ENCODE measurements around the gene ZDHHC6.

DNA sequence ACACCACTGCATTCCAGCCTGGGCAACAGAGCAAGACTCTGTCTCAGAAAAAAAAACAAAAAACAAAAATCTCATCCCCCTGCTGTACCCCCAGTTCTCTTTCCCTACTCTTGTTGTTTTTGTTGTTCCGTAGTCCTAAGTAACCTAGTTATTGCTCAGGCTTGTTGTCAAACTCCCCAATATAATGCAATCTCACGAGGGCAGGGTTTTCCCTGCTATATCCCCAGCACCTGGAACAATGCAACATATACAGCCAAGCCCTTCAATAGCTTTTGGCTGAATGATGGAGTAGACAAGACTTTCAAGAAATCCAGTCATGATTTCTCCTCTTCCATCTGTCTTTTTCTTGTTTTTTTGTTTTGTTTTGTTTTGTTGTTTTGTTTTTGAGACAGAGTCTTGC lies 62.6 kb downstream of the ZDHHC6 start:
- TF ChIP-seq, protein P1, sequence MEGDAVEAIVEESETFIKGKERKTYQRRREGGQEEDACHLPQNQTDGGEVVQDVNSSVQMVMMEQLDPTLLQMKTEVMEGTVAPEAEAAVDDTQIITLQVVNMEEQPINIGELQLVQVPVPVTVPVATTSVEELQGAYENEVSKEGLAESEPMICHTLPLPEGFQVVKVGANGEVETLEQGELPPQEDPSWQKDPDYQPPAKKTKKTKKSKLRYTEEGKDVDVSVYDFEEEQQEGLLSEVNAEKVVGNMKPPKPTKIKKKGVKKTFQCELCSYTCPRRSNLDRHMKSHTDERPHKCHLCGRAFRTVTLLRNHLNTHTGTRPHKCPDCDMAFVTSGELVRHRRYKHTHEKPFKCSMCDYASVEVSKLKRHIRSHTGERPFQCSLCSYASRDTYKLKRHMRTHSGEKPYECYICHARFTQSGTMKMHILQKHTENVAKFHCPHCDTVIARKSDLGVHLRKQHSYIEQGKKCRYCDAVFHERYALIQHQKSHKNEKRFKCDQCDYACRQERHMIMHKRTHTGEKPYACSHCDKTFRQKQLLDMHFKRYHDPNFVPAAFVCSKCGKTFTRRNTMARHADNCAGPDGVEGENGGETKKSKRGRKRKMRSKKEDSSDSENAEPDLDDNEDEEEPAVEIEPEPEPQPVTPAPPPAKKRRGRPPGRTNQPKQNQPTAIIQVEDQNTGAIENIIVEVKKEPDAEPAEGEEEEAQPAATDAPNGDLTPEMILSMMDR (IDR thresholded peaks at IDR 0.05), result no peak
- no peak for TF ChIP-seq POLR2A (IDR thresholded peaks at IDR 0.05)

Measured in tibial nerve (tissue), 3 donors.